Right forelimb (tissue), 1 donor: Measurements from ENCODE around the gene TEP1.
A peak's percentile ranks its signal among the peaks of the same experiment; 100 is the strongest.
"Not testable (repeated sequence)": the region's sequence is repeated elsewhere in the genome, so short reads cannot be mapped to it uniquely, and the experiment has no call there.

Experiments used
- DNase-seq: peaks from one replicate; pipeline ENCODE4 v3.0.0-alpha.2; 2018

Gene TEP1

DNA sequence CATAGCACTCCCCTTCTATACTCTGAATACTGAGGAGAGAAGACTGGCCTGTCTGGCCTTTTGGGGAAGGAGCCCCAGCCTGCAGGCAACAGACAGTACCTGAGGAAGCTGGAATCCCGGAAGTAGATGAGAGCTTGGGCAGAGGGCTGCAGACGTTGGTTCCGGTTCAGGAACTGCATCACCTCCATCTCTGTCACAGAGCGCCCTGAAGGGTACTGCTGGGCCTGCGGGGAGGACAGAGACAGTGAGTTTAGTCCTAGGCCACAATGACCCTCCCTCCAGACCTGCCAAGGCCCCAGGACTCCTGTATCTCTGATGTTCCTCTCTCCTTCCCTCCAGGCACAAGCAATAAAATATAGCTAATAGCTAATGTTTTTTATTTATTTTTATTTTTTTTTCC is 28.4 kb downstream of the TEP1 start:
- no peak for DNase-seq

DNA sequence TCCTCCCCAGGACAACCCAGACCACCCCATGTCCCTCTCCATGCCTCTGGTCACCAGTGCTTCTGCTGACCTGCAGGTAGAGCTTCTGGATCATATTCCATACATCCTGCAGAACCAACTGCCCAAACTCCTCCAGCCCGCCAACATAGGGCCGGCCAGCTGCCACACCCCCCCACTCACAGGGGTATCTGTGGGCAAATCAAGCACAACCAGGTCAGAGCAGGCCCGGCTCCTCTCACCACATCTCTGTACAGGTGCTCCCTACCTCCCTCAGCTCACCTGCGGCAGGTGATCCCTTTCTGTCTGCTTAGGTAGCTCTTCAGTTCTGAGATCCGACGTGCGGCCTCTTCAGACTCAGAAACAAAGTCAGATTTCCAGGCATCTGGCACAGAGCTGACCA is 29.0 kb downstream of the TEP1 start:
- DNase-seq: no peak

DNA sequence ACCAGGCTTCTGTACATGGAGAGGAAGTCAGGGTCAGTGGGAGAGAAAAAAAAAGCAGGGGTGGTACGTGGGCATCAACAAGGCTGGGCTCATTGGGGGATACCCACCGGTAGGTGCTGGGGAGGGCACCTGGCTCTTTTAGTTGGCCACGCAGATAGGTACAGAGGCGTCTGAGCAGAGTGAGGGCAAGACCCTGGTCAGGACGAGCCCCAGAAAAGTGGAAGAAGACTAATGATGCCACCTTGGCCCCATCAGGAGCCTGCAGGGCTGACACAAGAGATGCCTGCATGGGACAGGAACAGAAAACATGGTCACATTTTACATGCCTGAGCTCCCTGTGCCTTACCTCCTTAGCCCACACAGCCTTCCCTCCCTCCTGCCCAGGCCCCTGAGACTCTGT is 29.7 kb downstream of the TEP1 start:
- DNase-seq: no peak

DNA sequence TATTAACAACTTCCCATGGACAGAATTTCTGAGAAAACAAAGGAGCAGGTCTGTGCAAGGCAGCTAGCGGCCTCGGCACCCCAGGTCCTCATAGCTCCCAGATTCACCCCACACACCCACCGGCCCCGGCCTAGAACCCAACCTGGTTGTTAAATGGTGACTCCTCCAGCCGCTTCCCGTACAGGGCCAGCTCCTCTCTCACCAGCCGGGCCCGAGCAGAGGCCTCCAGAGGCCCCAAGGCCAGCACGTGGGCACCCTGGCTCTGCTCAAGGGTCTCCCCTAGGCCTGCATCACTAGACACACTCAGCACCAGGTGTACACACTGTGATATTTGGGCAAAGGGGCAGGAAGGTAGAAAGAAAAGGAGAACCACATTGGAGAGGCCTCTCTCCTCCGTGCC is 30.3 kb downstream of the TEP1 start:
- no peak for DNase-seq

DNA sequence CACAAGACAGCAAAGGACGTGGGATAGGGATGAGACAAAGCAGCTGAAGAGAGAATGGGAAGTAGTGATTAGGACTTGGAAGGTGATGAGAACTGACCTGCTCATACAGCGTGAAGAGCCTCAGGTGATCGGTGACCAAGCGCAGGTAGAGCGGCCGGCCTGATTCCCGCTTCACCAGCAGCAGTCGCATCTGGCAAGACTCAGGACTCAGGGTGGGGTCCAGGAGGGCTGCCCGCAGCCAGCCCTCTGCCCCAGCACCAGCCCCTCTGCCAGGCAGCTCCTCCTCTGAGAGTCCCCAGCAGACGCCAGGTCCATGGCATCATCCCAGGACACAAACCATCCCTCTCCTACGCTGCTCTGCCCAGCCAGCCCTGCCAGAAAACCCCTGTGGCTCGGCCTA is 30.8 kb downstream of the TEP1 start:
- DNase-seq: no peak

DNA sequence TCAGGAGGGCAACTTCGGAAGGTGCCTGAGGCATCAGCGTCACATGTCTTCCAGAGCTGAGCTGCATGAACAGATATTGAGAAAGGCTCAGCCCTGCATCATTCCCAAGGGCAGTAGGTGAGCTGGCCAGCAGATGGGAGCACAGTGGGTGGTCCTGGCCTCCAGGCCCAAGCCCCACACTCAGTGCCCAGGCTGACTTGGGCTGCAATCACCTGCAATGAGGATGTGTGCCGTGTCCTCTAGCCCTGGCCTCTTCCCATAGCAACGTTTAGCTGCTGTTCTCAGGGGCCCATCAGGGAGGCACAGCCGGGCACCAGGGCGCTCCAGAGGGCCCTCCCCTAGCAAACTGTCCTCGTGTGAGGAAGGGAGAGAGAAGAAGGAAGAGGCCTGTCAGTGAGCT is 32.0 kb downstream of the TEP1 start:
- no peak for DNase-seq

DNA sequence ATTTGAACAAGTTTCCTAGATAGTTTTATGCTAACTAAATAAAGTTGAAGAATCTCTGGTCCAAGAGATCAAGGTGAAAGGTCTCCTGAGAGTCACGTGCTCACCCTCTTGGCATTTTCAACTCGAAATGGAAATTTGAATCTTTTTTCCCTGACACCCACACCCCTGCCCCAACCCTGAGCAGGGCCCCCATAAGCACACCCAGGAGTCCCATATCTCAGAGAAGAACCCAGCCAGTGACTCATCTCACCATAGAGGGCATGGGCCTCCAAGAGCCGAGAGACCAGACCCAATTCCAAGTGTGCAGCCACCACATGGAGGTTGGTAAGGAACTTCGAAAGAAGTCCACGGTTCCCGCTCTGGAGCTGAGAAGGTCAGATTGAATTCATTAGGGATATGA is 32.6 kb downstream of the TEP1 start:
- no peak for DNase-seq

DNA sequence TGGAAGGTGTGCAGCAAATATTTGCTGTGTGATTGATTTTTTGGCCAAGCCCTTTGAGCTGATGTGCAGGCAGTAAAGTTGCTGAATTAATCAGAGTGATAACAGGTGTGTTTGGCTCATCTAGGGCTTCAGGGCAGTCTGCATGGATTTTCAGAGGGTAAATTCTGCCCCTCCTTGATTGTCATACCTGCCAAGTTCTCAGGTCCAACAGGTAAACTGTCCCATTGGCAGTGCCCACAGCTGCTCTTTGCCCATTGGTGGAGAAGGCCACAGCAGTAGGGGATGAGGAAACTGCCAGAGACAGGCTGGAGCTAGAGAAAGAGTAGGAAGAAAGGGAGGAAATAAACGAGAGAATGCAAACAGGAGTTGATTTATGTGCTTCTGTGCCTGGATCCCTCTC is 33.6 kb downstream of the TEP1 start:
- no peak for DNase-seq

DNA sequence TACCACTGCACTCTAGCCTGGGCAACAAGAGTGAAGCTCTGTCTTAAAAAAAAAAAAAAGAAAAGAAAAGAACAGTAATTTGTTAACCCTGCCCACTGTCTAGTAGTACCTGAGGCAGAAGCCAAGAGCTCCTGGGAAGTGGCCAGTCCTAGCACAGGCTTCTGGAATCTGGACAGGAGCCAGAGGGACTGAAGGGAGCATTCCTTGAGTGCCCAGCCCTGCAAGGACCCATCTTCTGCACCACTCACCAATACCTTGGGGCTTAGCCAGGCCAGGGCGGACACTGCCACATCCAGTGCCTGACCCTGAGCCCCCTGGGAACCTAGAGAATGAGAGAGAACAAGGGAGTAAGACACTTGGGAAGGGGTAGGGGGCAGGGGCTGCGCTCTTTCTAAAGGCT is 36.1 kb downstream of the TEP1 start:
- DNase-seq: no peak

DNA sequence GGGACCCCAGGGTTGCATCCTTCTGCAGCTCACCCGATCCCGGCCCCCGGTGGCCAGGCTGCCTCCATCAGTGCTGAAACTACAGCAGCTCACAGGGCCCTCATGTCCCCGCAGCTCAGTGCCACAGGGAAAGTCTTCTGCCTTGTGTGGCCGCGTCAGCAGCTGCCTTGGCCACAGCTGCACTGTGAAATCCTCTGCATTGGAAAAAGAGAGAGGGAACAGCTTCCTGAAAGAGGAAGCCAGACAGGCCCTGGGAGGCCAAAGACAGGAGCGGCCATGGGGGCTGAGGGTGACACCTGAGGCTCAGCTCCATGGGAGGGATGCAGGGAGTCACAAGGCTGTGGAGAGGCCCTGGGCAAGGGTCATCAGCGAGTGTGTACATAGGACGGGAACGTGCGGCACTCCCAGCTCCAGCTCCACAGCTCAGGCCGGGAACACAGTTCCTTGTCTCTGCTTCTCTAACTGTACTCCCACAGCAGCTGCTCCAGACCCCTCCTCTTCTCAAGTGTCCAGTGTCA is 37.2 kb downstream of the TEP1 start:
- DNase-seq: no peak

DNA sequence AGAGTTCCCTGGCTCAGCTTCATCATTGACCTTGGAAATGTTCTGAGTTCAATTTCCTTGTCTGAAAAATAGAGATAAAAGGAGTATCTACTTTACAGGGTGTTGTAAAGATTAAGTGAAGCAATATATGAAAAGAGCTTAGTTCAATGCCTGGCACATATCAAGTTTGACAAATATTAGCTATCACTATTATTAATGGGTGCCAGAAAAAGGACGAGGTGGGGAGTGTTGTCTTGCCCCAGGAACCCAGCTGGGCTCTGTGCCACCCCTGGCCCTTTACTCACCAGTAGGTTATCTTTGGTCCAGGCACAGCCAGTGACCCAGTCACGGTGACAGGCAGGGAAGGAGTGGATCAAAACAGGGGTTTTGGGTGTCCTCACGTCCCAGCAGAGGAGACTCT is 37.8 kb downstream of the TEP1 start:
- DNase-seq: no peak

DNA sequence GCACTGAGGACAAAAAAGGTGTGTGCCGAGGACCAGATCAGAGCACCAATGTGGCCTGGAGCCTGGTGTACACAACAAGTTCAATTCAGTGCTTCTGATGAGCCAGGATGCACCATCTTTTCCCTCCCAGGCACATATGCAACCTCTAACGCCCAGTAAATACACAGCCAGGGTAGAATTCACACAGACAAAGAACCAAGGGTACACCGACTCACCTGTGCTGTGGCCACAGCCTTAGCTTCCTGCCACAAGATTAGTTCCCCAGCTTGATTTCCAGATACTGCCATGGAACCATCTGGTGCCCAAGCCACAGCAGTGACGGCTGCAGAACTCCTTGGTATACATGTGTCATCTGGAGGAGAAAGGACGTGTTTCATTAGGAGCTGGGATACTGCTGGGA is 40.5 kb downstream of the TEP1 start:
- no peak for DNase-seq

DNA sequence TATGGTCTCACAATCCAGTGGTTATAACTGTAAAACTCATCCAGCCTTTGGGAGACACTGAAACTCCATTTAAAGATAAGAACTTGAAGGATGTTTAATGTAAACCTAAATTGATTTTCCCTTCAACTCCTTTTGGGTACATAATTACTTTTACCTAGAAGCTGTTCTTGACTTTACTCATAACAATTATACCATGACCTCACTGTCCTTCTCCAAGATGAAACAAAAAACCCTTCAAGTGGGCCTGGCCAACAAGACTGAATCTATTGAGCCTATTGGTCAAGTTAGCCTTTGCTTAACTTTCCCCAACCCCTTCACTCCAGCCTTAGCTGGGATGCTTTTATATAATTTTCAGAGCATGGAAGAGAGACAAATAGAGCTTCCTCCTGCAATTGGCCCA is 47.4 kb downstream of the TEP1 start:
- no peak for DNase-seq

DNA sequence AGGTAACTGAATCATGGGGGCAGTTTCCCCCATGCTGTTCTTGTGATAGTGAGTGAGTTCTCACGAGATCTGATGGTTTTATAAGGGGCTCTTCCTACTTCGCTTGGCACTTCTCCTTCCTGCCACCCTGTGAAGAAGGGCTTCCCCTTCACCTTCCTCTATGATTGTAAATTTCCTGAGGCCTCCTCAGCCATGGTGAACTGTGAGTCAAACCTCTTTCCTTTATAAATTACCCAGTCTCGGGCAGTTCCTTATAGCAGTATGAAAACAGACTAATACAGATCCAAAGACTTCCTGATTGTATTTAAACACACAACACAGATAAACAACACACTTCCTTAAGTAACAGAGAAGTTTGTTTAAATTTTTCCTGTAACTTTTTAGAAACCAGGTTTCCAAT is 54.8 kb downstream of the TEP1 start:
- DNase-seq: not testable (repeated sequence)

DNA sequence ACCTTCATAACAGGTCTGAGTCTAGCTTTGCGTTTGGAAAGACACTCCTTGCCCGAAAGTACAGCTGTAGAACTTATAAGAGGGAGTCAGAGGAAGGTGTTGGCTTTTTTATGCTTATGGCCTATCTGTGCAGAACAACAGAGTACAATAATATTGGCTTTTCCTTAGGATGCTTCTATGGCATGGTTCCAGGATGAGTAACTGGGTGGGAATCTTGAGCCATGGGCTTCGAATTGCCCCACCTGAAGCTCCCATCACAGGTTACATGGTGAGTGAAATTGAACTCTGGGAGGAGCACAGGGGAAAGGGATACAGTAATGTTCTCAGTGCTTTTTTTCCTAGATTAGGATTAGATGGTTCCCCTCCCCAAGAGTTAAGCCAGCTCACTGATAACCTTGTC is 56.9 kb downstream of the TEP1 start:
- DNase-seq: no peak

DNA sequence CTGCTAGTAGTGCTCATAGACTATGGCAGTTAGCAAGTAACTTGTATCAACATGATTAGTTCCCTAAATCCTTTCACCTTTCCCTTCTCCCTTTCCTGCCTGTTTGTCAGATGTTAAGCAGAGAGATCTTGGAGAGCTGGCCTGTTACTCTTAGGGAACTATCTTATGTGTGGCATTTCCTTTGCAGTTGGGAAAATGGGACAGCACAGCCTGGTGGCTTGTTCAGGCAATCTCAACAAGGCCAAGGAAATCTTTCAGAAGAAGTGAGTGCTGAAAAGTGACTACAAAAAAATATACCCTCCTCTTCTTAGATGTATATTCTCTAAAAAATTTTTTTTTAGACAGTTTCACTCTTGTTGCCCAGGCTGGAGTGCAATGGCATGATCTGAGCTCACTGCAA is 62.4 kb downstream of the TEP1 start:
- DNase-seq: no peak

DNA sequence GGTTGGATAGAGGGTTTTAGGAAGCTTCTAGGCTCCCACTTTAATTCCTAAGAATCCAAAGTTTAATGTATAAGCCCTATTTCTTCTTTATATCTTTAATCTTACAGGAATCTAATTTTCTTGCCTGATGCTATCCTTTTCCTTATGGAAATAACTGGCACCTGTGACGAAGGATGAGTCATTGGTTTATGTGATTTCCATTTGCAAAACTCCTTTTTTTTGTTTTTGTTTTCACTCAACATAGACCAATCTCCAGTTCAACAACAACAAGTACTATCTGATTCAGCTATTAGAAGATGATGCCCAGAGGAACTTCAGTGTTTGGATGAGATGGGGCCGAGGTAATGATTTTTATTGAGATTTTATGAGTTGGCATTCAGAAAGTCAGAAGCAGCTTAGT is 63.0 kb downstream of the TEP1 start:
- DNase-seq: no peak

DNA sequence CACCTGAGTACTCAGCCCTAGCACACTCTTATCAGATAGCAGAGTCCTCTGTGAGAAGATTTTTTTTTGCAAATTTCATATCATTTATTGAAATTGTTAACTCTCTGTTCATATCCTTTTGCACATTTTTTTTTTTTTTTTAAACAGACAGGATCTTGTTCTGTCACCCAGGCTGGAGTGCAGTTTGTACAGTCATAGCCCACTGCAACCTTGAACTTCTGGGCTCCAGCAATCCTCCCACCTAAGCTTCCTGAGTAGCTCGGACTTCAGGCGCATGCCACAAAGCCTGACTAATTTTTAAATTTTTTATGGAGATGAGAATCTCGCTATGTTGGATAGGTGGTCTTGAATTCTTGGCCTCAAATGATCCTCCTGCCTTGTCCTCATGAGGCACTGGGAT is 65.6 kb downstream of the TEP1 start:
- DNase-seq: no peak

DNA sequence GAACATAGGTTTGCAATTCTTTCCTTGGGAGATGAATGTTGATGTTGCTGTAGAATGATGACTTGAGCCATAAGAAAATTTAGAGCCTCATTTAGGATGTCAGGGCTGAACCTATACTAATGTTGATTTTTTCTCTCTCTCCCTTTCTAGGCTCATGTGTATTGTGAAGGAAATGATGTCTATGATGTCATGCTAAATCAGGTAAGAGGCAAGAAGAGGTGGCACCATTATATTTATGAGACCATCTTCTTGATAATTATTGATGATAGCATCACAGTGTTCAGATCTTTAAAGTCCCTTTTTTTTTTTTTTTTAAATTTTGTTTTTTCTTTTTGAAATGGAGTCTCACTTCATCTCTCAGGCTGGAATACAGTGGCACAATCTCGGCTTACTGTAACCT is 66.6 kb downstream of the TEP1 start:
- DNase-seq: no peak

DNA sequence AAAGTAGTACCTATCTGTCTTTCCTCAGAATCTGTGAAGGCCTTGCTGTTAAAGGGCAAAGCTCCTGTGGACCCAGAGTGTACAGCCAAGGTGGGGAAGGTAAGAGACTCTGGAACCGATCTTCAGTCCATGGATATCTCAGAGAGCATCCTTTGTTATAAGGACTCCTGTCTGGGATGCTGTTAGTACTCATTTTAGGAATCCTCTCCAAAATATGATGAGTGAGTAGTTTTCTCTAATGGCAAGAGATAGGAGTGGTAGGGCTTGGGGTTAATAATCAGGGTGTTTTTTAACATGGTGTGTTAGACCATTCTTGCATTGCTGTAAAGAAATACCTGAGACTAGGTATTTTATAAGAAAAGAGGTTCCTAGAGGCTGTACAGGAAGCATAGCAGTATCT is 67.9 kb downstream of the TEP1 start:
- DNase-seq: no peak

DNA sequence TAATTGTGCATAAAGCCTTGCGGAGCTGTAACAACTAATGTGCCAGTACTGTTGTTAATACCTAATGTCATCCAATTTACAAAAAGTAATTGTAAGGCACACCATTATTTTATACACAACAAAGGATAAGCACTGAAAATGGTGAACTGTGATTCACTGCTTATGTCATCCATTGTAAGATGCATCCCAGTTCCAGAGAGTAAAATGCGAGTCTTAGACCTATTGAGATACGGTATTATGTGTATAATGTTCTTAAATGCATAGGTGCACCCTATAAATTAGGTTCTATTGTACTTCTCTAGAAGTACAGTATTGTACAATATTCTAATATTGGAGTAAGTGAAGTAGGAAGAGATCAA is 69.5 kb downstream of the TEP1 start:
- DNase-seq: no peak

DNA sequence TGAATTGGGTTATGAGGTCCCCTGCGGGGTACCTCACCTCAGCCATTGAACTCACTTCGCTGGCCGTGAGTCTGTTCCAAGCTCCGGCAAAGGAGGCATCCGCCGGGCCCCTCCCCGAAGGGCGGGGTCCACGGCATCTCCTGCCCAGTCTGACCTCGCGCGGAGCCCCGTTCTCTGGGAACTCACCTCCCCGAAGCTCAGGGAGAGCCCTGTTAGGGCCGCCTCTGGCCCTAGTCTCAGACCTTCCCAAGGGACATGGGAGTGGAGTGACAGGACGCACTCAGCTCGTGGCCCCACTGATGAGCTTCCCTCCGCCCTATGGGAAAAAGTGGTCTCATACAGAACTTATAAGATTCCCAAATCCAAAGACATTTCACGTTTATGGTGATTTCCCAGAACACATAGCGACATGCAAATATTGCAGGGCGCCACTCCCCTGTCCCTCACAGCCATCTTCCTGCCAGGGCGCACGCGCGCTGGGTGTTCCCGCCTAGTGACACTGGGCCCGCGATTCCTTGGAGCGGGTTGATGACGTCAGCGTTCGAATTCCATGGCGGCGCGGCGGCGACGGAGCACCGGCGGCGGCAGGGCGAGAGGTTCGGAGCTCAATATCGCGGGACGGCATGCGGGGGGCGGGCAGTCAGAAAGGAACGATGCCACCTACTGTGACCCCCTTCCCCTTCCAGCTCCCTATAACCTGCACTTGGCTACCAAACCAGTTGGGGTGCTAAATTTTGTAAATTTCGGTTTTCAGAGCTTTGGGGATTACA is 70.0 kb downstream of the TEP1 start, which contains the start of gene PARP2:
TSS of gene PARP2 (plus strand) at position 544 of the 770 bp plus-strand sequence. CDS start at position 551, 7 bp downstream.
- peak; percentile 96 for DNase-seq

DNA sequence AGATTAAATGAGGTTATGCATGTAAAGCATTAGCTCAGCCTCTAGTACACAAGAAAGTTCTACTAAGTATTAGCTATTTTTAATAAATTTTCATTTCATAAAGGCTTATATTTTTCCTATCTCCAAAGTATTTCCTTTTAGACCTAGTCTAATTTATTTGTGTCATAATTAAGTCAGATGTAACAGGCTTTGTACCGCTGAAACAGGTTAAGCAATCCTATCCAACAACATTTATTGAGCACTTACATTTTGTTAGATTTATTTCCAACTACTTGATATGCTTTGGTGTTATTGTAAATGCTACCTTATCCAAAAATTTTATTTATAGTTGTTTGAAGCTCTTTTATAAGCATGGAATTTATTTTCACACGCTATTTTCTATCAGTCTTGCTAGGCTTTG is 71.7 kb downstream of the TEP1 start:
- DNase-seq: no peak

DNA sequence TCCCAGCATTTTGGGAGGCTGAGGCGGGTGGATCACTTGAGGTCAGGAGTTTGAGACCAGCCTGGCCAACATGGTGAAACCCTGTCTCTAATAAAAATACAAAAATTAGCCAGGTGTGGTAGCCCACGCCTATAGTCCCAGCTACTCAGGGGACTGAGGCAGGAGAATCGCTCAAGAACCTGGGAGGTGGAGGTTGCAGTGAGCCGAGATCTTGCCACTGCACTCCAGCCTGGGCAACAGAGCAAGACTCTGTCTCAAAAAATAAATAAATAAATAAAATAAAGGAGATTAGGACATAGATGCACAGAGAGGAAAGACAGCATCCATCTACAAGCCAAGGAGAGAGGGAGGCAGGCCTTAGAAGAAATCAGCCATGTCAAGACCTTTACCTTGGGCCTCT is 72.3 kb downstream of the TEP1 start:
- not testable (repeated sequence) for DNase-seq

DNA sequence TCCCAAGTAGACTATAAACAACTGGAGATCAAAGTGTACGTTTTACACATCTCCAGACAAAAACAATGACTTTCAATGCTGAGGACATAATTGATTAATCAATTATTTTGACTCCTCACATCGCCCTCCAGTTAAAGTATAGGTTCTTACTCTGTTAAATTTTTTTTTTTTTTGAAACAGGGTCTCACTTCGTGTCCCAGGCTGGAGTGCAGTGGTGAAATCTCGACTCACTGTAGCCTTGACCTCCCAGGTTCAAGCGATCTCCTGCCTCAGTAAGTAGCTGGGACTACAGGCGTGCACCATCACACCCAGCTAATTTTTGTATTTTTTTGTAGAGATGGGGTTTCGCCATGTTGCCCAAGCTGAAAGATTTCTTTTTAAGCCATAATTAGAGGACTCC is 79.3 kb downstream of the TEP1 start:
- DNase-seq: no peak
